B cell (primary cell): ENCODE results near the gene OLFML2B. TPM values are rescaled to one million over a fixed set of nuclear protein-coding genes. Genes with fewer than 3 reads are reported as not detected.

ENCODE experiments used
- ATAC-seq: fragments of 200-7000 bp; cut with Tn5 transposase; one replicate; pipeline ENCODE4 v1.10.0; 2021; ENCODE audit warnings: low read depth, mild to moderate bottlenecking, moderate number of reproducible peaks, moderate library complexity
- CTCF ChIA-PET: fragments of 350-600 bp; sonication (Branson Sonifier 250); formaldehyde crosslinking; loops from one replicate; lab custom pipeline; 2021; ENCODE audit warnings: antibody characterized with exemption, inconsistent platforms; lab: Charles Lee
- POLR2A ChIA-PET: fragments of 350-600 bp; sonication (Branson Sonifier 250); formaldehyde crosslinking; loops from one replicate; lab custom pipeline; 2021; ENCODE audit warnings: antibody characterized with exemption; lab: Charles Lee
- DNase-seq: peaks from one replicate; pipeline ENCODE4 v3.0.0; 2013
- H2AFZ ChIP-seq: 2 replicates; pipeline ENCODE4 v1.6.1; 2012; ENCODE audit warnings: mild to moderate bottlenecking, low read depth, low read length; ENCODE audit not compliant: insufficient read depth, poor library complexity, severe bottlenecking
- H3K27ac ChIP-seq, 2 donors: 1 replicate in 1 of 2; 2 replicates in 1 of 2; pipeline ENCODE4 v1.5.1; 2012 to 2013; ENCODE audit warnings: low read length in 2 of 2, mild to moderate bottlenecking in 2 of 2, moderate library complexity in 1 of 2
- H3K27me3 ChIP-seq, 4 experiments: fragments of 200-600 bp in 1 of 4; sonication (generic) in 1 of 4; replicated peaks in 1 of 4; 1 replicate in 2 of 4; 2 replicates in 2 of 4; pipeline versions ENCODE4 v1.6.1 to v1.7.0; 2013 to 2016; ENCODE audit warnings: low read length in 3 of 4, mild to moderate bottlenecking in 2 of 4, mixed read lengths in 1 of 4, moderate library complexity in 1 of 4; ENCODE audit not compliant: insufficient read depth in 4 of 4, control insufficient read depth in 3 of 4; ENCODE audit errors: control extremely low read depth in 1 of 4
- H3K36me3 ChIP-seq, 2 experiments: replicated peaks in 1 of 2; 1 replicate in 1 of 2; 2 replicates in 1 of 2; pipeline versions ENCODE4 v1.6.1 to v1.7.1; 2013; ENCODE audit warnings: low read length in 1 of 2; ENCODE audit not compliant: insufficient read depth in 2 of 2, control insufficient read depth in 1 of 2; ENCODE audit errors: control extremely low read depth in 1 of 2, extremely low read depth in 1 of 2
- H3K4me1 ChIP-seq, 2 donors: fragments of 200-600 bp in 1 of 2; sonication (generic) in 1 of 2; 1 replicate in 1 of 2; 2 replicates in 1 of 2; pipeline versions ENCODE4 v1.5.1 to v1.6.1; 2013 to 2017; ENCODE audit warnings: low read length in 2 of 2; ENCODE audit not compliant: control insufficient read depth in 2 of 2, insufficient read depth in 2 of 2
- H3K4me2 ChIP-seq: replicated peaks from 2 replicates; pipeline ENCODE3; 2012; ENCODE audit warnings: mild to moderate bottlenecking, low read depth, low read length; ENCODE audit not compliant: poor library complexity, severe bottlenecking
- H3K4me3 ChIP-seq, 5 experiments: fragments of 200-600 bp in 1 of 5; sonication (generic) in 1 of 5; 1 replicate in 3 of 5; 2 replicates in 2 of 5; pipeline versions ENCODE4 v1.5.1 to v1.7.0; 2011 to 2016; ENCODE audit warnings: low read length in 4 of 5, mild to moderate bottlenecking in 4 of 5, low read depth in 2 of 5, control low read depth in 1 of 5, moderate library complexity in 1 of 5; ENCODE audit not compliant: insufficient read depth in 1 of 5; ENCODE audit errors: control extremely low read depth in 1 of 5, extremely low read depth in 1 of 5
- H3K79me2 ChIP-seq: fragments of 200-600 bp; sonication (generic); one replicate; pipeline ENCODE4 v1.6.0; 2016; ENCODE audit warnings: low read length; ENCODE audit not compliant: control insufficient read depth, insufficient read depth
- H3K9ac ChIP-seq: fragments of 200-600 bp; sonication (generic); 2 replicates; pipeline ENCODE4 v1.6.1; 2017; ENCODE audit warnings: mild to moderate bottlenecking, low read length, moderate library complexity
- H3K9me3 ChIP-seq, 3 donors: one replicate each; pipeline versions ENCODE4 v1.6.1 to v1.7.1; 2013; ENCODE audit warnings: low read length in 2 of 3; ENCODE audit not compliant: control insufficient read depth in 2 of 3, insufficient read depth in 1 of 3; ENCODE audit errors: control extremely low read depth in 1 of 3
- H4K20me1 ChIP-seq: 2 replicates; pipeline ENCODE4 v1.6.0; 2012; ENCODE audit warnings: mild to moderate bottlenecking, low read length; ENCODE audit not compliant: insufficient read depth, control insufficient read depth, poor library complexity, severe bottlenecking
- H3K27ac Mint-ChIP-seq: one replicate; pipeline ENCODE4 v1.8.0; 2021; ENCODE audit warnings: mixed read lengths
- H3K27me3 Mint-ChIP-seq: one replicate; pipeline ENCODE4 v1.8.0; 2021; ENCODE audit warnings: mixed read lengths
- H3K4me1 Mint-ChIP-seq: one replicate; pipeline ENCODE4 v1.8.0; 2021; ENCODE audit warnings: mixed read lengths
- H3K4me3 Mint-ChIP-seq: one replicate; pipeline ENCODE4 v1.8.0; 2021; ENCODE audit warnings: mixed read lengths
- H3K9me3 Mint-ChIP-seq: one replicate; pipeline ENCODE4 v1.8.0; 2022; ENCODE audit warnings: mixed read lengths; ENCODE audit not compliant: insufficient read depth
- CTCF ChIP-seq: fragments of 200-600 bp; IDR thresholded peaks from one replicate; pipeline ENCODE4 v1.8.0; 2022; ENCODE audit warnings: antibody characterized with exemption, mild to moderate bottlenecking
- EZH2 ChIP-seq: IDR thresholded peaks from 2 replicates; pipeline ENCODE4 v1.6.1; 2012; ENCODE audit warnings: borderline replicate concordance, low read depth, mild to moderate bottlenecking, moderate library complexity, low read length; ENCODE audit not compliant: insufficient read depth, poor library complexity, severe bottlenecking
- WGBS: methylation state at CpG from one replicate; pipeline ENCODE4 v1.1.5; 2013; ENCODE audit warnings: missing lambda C conversion rate; ENCODE audit not compliant: insufficient coverage; 5-methylcytosine and 5-hydroxymethylcytosine counted together
- intact Hi-C: fragments of 100-400 bp; cut with micrococcal nuclease; formaldehyde crosslinking; loops from one replicate; pipeline ENCODE4 v1.10.0; 2022
- polyA plus RNA-seq: library from polyadenylated mRNA; depleted of rRNA; stranded (reverse); fragments of >200 nt; gene quantifications from 2 replicates; pipeline ENCODE4 v1.2.3, GENCODE V29; 2012
- total RNA-seq, 2 donors: library from RNA; stranded (reverse); fragments of 120-200 nt in 1 of 2; gene quantifications; 1 replicate in 1 of 2; 2 replicates in 1 of 2; pipeline versions ENCODE4 v1.2.3 to v1.2.4, GENCODE V29; 2013 to 2022

Gene OLFML2B
- total and polyA plus RNA-seq, 2 donors (not counting 1 experiment from before 2014, with no cell fraction given): not detected

- no peak overlapping the region for H3K27ac ChIP-seq
- TF ChIP-seq CTCF: no peak
- no peak for TF ChIP-seq EZH2
- Mint-ChIP-seq H3K27me3 (peaks cover 34% of the 10 kb centered on the region), H3K4me1 (no peaks in the 10 kb centered on the region), H3K4me3 (no peak overlapping the region), H3K27ac (no peak overlapping the region), H3K9me3 (peaks cover 2% of the 10 kb centered on the region)
- CTCF ChIA-PET: no interaction called here
- peaks cover 0 to 6% (median 3%) of the 10 kb centered on the region in 3 donors for H3K9me3 ChIP-seq
- H3K79me2 ChIP-seq: no peaks in the 10 kb centered on the region
- ATAC-seq (no peak), DNase-seq (no peak)
- H4K20me1 ChIP-seq: no peaks in the 10 kb centered on the region
- intact Hi-C loops: no loop called here
- no peak overlapping the region for H3K4me3 ChIP-seq
- H3K4me2 ChIP-seq: no peak overlapping the region
- no peak overlapping the region for H2AFZ ChIP-seq
- POLR2A ChIA-PET: no interaction called here
- H3K36me3 ChIP-seq: no peaks in the 10 kb centered on the region
- no peaks in the 10 kb centered on the region for H3K4me1 ChIP-seq
- H3K27me3 ChIP-seq: no peaks in the 10 kb centered on the region
- no CpG with 5 or more reads among the region's 2 CpGs for WGBS
- no peak overlapping the region for H3K9ac ChIP-seq
Observed at GRCh38 chr1:162016631-162017030, 7.0 kb downstream of the OLFML2B start.

- ATAC-seq (no peak), DNase-seq (no peak)
- Mint-ChIP-seq H3K4me1 (no peaks in the 10 kb centered on the region), H3K27me3 (peaks cover 33% of the 10 kb centered on the region), H3K4me3 (no peak overlapping the region), H3K27ac (no peak overlapping the region), H3K9me3 (peaks cover 2% of the 10 kb centered on the region)
- WGBS: 89% methylated on average over 3 of the region's 3 CpGs
- H3K9ac ChIP-seq: no peak overlapping the region
- H3K4me1 ChIP-seq: no peaks in the 10 kb centered on the region
- TF ChIP-seq EZH2: no peak
- no peak overlapping the region for H3K4me3 ChIP-seq
- ChIA-PET POLR2A (no interaction called here), CTCF (no interaction called here)
- intact Hi-C loops: no loop called here
- no peaks in the 10 kb centered on the region for H4K20me1 ChIP-seq
- H3K27me3 ChIP-seq: no peaks in the 10 kb centered on the region
- H3K9me3 ChIP-seq: peaks cover 0 to 6% (median 3%) of the 10 kb centered on the region in 3 donors
- H3K4me2 ChIP-seq: no peak overlapping the region
- H3K79me2 ChIP-seq: no peaks in the 10 kb centered on the region
- no peak overlapping the region for H3K27ac ChIP-seq
- no peaks in the 10 kb centered on the region for H3K36me3 ChIP-seq
- no peak overlapping the region for H2AFZ ChIP-seq
Observed at GRCh38 chr1:162015196-162015595, 8.5 kb downstream of the OLFML2B start.
